HG03064 (cell line): ENCODE data around the gene MOB2.
"Not testable (repeated sequence)": the region's sequence is repeated elsewhere in the genome, so short reads cannot be mapped to it uniquely, and the experiment has no call there.

ENCODE experiments used
- ATAC-seq: cut with Tn5 transposase; IDR thresholded peaks from one replicate; pipeline ENCODE4 v1.9.1; 2021; ENCODE audit warnings: low read depth; ENCODE audit not compliant: unreplicated experiment

Gene MOB2

GRCh38 chr11:1519028-1520010, 32.7 kb upstream of the MOB2 start:
- ATAC-seq = no peak

- no peak for ATAC-seq
Observed at GRCh38 chr11:1518301-1518700, 31.7 kb upstream of the MOB2 start.

GRCh38 chr11:1517117-1518005, 30.8 kb upstream of the MOB2 start:
- ATAC-seq = no peak

GRCh38 chr11:1516273-1517067, 29.9 kb upstream of the MOB2 start:
- no peak for ATAC-seq

GRCh38 chr11:1515082-1516060, 28.8 kb upstream of the MOB2 start:
- ATAC-seq = no peak

GRCh38 chr11:1514336-1515061, 27.9 kb upstream of the MOB2 start:
- no peak for ATAC-seq

- ATAC-seq = no peak
Observed at GRCh38 chr11:1513326-1514296, 27.0 kb upstream of the MOB2 start.

GRCh38 chr11:1512531-1513258, 26.1 kb upstream of the MOB2 start:
- not testable (repeated sequence) for ATAC-seq

GRCh38 chr11:1511937-1512496, 25.4 kb upstream of the MOB2 start:
- ATAC-seq = no peak

- no peak for ATAC-seq
Observed at GRCh38 chr11:1510928-1511327, 24.3 kb upstream of the MOB2 start.

- ATAC-seq = not testable (repeated sequence)
Observed at GRCh38 chr11:1510351-1510750, 23.8 kb upstream of the MOB2 start.

GRCh38 chr11:1509626-1510255, 23.2 kb upstream of the MOB2 start:
- no peak for ATAC-seq

GRCh38 chr11:1508986-1509385, 22.4 kb upstream of the MOB2 start:
- ATAC-seq = no peak

- no peak for ATAC-seq
Observed at GRCh38 chr11:1508491-1508891, 21.9 kb upstream of the MOB2 start.

GRCh38 chr11:1507381-1508140, 21.0 kb upstream of the MOB2 start:
- ATAC-seq = no peak
